Measurements from ENCODE around the gene REM2. TPM values are rescaled to one million over a fixed set of nuclear protein-coding genes. Genes with fewer than 3 reads are reported as not detected.

Gene REM2
- total RNA-seq (2014; rRNA removed; shearing (Covaris generic)): not detected in 2 replicates
- not detected in 2 replicates for polyA plus RNA-seq (2015; cell fraction: cytosol; rRNA removed)
- 0.12 TPM in 1 of 2 replicates, not detected in the other for polyA plus RNA-seq (2015; cell fraction: nucleus; rRNA removed)

- no peak for DNase-seq (ENCODE audit: low read depth)
Observed at GRCh38 chr14:22883173-22883976, at the start of gene REM2. REM2 (plus strand) TSS chr14:22883222; CDS start chr14:22883288, 66 bp downstream.

- DNase-seq (ENCODE audit: low read depth): no peak
Observed at GRCh38 chr14:22835505-22835904, 47.5 kb upstream of the REM2 start.

- DNase-seq (ENCODE audit: low read depth): peak; percentile 97
Observed at GRCh38 chr14:22836301-22837113, 46.5 kb upstream of the REM2 start, which contains the start of gene MMP14. MMP14 (plus strand) TSS chr14:22836585; CDS start chr14:22836818, 233 bp downstream.

GRCh38 chr14:22837114-22837749 is 45.8 kb upstream of the REM2 start:
- DNase-seq (ENCODE audit: low read depth): no peak

GRCh38 chr14:22837750-22838538 is 45.1 kb upstream of the REM2 start:
- peak; percentile 64 for DNase-seq (ENCODE audit: low read depth)

GRCh38 chr14:22838631-22839041 is 44.4 kb upstream of the REM2 start:
- peak; percentile 76 for DNase-seq (ENCODE audit: low read depth)

- DNase-seq (ENCODE audit: low read depth): no peak
Observed at GRCh38 chr14:22839159-22839779, 43.8 kb upstream of the REM2 start.

- DNase-seq (ENCODE audit: low read depth): no peak
Observed at GRCh38 chr14:22841311-22841710, 41.7 kb upstream of the REM2 start.

- DNase-seq (ENCODE audit: low read depth): no peak
Observed at GRCh38 chr14:22841769-22842168, 41.3 kb upstream of the REM2 start.

- no peak for DNase-seq (ENCODE audit: low read depth)
Observed at GRCh38 chr14:22842211-22843122, 40.6 kb upstream of the REM2 start.

GRCh38 chr14:22843123-22843925 is 39.7 kb upstream of the REM2 start:
- DNase-seq (ENCODE audit: low read depth): no peak

GRCh38 chr14:22844221-22845102 is 38.6 kb upstream of the REM2 start:
- DNase-seq (ENCODE audit: low read depth): no peak

GRCh38 chr14:22845103-22845394 is 38.0 kb upstream of the REM2 start:
- no peak for DNase-seq (ENCODE audit: low read depth)

- no peak for DNase-seq (ENCODE audit: low read depth)
Observed at GRCh38 chr14:22845821-22846625, 37.0 kb upstream of the REM2 start.

GRCh38 chr14:22846811-22847307 is 36.2 kb upstream of the REM2 start:
- DNase-seq (ENCODE audit: low read depth): no peak

GRCh38 chr14:22847661-22848341 is 35.2 kb upstream of the REM2 start:
- DNase-seq (ENCODE audit: low read depth): peak; percentile 69
